Calu3 (cell line): ENCODE data around the gene MRPL54. TPM values are rescaled to one million over a fixed set of nuclear protein-coding genes. Genes with fewer than 3 reads are reported as not detected.

Experiments
- BruUV-seq: library from RNA; stranded (reverse); fragments of 400-500 nt; replicated peaks from 2 replicates; lab custom pipeline; 2021; lab: Mats Ljungman, UMichigan
- CTCF ChIA-PET: fragments of 300-600 bp; sonication (Branson Sonifier 250); formaldehyde crosslinking; loops from one replicate; lab custom pipeline; 2022; ENCODE audit warnings: antibody characterized with exemption; lab: Charles Lee
- DNase-seq: peaks from one replicate; pipeline ENCODE4 v3.0.0; 2022
- H3K27ac Mint-ChIP-seq: one replicate; pipeline ENCODE4 v1.8.0; 2022; ENCODE audit warnings: mixed read lengths; ENCODE audit not compliant: unreplicated experiment
- H3K27me3 Mint-ChIP-seq: one replicate; pipeline ENCODE4 v1.8.0; 2022; ENCODE audit warnings: mixed read lengths; ENCODE audit not compliant: unreplicated experiment
- H3K36me3 Mint-ChIP-seq: one replicate; pipeline ENCODE4 v1.8.0; 2022; ENCODE audit warnings: mild to moderate bottlenecking, moderate library complexity, mixed read lengths; ENCODE audit not compliant: insufficient read depth, unreplicated experiment
- H3K4me1 Mint-ChIP-seq: one replicate; pipeline ENCODE4 v1.8.0; 2022; ENCODE audit warnings: mild to moderate bottlenecking, low read depth, mixed read lengths; ENCODE audit not compliant: unreplicated experiment
- H3K4me3 Mint-ChIP-seq: one replicate; pipeline ENCODE4 v1.8.0; 2022; ENCODE audit warnings: mild to moderate bottlenecking, low read depth, moderate library complexity, mixed read lengths; ENCODE audit not compliant: unreplicated experiment
- H3K9me3 Mint-ChIP-seq: one replicate; pipeline ENCODE4 v1.8.0; 2022; ENCODE audit warnings: low read depth, mixed read lengths; ENCODE audit not compliant: unreplicated experiment
- CTCF ChIP-seq: fragments of 200-600 bp; IDR thresholded peaks from one replicate; pipeline ENCODE4 v1.8.0; 2022; ENCODE audit warnings: antibody characterized with exemption; ENCODE audit not compliant: unreplicated experiment
- intact Hi-C: fragments of 100-400 bp; cut with micrococcal nuclease; formaldehyde crosslinking; loops from one replicate; pipeline ENCODE4 v1.10.0; 2022; ENCODE audit not compliant: unreplicated experiment
- total RNA-seq: library from RNA; stranded (reverse); gene quantifications from 2 replicates; pipeline ENCODE4 v1.2.3, GENCODE V29; 2022

MRPL54 gene
- total RNA-seq, 1 experiment from 2014 or later = 26.1 TPM

GRCh38 chr19:3732108-3732507 lies 30.4 kb upstream of the MRPL54 start:
- H3K4me1 Mint-ChIP-seq = no peaks in the 10 kb centered on the region
- H3K9me3 Mint-ChIP-seq = no peaks in the 10 kb centered on the region
- H3K36me3 Mint-ChIP-seq = peaks cover 34% of the 10 kb centered on the region
- TF ChIP-seq CTCF = no peak
- CTCF ChIA-PET = interaction anchor here (0.6 kb wide), 1 partner anchor 40 kb away, joined by 3 read pairs; no protein-coding TSS in a partner anchor
- DNase-seq = no peak
- no peaks in the 10 kb centered on the region for H3K27me3 Mint-ChIP-seq
- intact Hi-C loops = no loop called here
- H3K4me3 Mint-ChIP-seq = no peak overlapping the region
- no TSS peak for BruUV-seq
- no peak overlapping the region for H3K27ac Mint-ChIP-seq

GRCh38 chr19:3733549-3734309 lies 28.8 kb upstream of the MRPL54 start:
- Mint-ChIP-seq H3K27ac (no peak overlapping the region), H3K27me3 (no peaks in the 10 kb centered on the region), H3K4me1 (no peaks in the 10 kb centered on the region), H3K9me3 (no peaks in the 10 kb centered on the region), H3K36me3 (peaks cover 45% of the 10 kb centered on the region), H3K4me3 (no peak overlapping the region)
- BruUV-seq = no TSS peak
- no peak for DNase-seq
- intact Hi-C loops = no loop called here
- CTCF ChIA-PET = no interaction called here
- TF ChIP-seq CTCF = no peak

GRCh38 chr19:3734310-3734600 lies 28.2 kb upstream of the MRPL54 start:
- H3K27ac Mint-ChIP-seq = no peak overlapping the region
- no peak for DNase-seq
- no peaks in the 10 kb centered on the region for H3K27me3 Mint-ChIP-seq
- intact Hi-C loops = no loop called here
- H3K4me3 Mint-ChIP-seq = no peak overlapping the region
- H3K4me1 Mint-ChIP-seq = no peaks in the 10 kb centered on the region
- BruUV-seq = no TSS peak
- CTCF ChIA-PET = no interaction called here
- no peak for TF ChIP-seq CTCF
- H3K36me3 Mint-ChIP-seq = peaks cover 45% of the 10 kb centered on the region
- no peaks in the 10 kb centered on the region for H3K9me3 Mint-ChIP-seq

GRCh38 chr19:3736106-3736724 lies 26.3 kb upstream of the MRPL54 start:
- H3K9me3 Mint-ChIP-seq = no peaks in the 10 kb centered on the region
- TF ChIP-seq CTCF = no peak
- CTCF ChIA-PET = no interaction called here
- no peak for DNase-seq
- H3K4me1 Mint-ChIP-seq = no peaks in the 10 kb centered on the region
- H3K4me3 Mint-ChIP-seq = no peak overlapping the region
- no peaks in the 10 kb centered on the region for H3K27me3 Mint-ChIP-seq
- no TSS peak for BruUV-seq
- H3K36me3 Mint-ChIP-seq = peaks cover 40% of the 10 kb centered on the region
- intact Hi-C loops = no loop called here
- H3K27ac Mint-ChIP-seq = no peak overlapping the region
